ENCODE measurements around the gene PRPSAP2.

The PRPSAP2 gene

GRCh38 chr17:18964018-18964351 is 106.1 kb downstream of the PRPSAP2 start:
- DNase-seq: no peak

- no peak for DNase-seq
These were observed 106.6 kb downstream of the PRPSAP2 start for GRCh38 chr17:18964550-18964949.

DNA sequence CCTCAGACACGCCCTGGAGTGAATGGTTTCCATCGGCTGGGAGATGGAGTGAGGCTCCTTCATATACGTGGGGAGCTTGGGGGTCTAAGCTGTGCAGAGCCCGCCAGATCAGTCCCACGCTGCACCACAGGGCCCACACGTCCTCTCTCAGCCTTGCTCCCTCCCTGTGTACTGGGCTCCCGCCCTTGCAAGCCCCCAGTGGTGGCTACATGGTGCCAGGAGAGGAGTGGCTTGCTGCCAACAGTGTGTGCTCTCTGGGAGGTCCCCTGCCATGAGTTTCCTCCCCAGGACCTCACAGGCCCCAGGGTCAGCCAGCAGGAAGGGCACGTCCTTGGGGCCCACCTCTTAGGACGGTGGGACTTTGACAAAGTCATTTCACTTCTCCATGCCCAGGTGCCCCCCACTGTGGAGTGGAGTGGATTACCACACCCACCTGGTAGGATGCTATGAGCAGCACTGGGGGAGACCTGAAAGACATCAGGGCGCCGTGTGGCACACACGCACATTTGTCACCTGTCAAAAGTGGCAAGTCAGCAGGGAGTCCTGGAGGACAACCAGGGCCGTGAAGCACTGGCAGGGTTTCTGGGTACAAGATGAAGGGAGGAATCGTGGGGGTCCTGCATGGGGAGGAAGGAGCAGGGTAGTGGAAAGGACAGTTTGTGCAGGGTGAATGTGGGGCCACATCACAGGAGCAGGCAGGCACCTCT is 107.8 kb downstream of the PRPSAP2 start:
- no peak for DNase-seq

DNA sequence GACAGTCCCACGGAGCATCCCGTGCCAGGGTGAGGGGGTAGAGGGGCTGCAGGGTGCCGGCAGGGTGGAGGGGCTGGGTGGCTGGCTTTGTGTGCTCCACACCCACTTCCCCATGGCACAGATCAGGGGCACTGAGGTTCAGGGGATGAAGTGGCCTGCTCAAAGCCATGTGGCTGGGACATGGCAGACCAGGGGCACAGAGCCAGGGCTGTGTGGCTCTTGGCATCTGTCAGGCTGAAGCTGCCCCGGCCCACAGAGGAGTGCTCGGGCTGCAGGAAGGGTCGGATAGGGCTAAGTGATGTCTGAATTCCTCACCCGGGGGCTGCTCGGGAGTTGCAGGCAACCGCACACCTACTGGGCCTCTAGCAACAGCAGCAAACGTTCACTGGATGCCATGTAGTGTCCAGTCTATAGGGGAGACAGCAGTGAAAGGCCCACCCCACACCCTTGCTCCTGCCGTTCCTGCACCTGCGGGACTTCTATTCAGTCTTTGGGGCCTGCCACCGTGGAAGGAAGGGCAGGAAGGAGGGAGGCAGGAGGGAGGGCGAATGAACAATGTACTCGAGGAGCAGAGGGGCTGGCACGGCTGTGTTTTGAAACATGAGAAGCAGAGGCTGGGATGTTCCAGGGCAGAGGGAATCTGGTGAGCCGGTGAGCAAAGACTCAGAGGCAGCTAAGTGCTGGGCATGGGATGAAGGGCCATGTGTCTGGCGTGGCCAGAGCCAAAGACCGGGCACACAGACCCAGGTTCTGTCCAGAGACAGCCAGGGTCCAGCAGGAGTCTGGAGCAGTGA is 109.1 kb downstream of the PRPSAP2 start:
- DNase-seq: no peak

DNA sequence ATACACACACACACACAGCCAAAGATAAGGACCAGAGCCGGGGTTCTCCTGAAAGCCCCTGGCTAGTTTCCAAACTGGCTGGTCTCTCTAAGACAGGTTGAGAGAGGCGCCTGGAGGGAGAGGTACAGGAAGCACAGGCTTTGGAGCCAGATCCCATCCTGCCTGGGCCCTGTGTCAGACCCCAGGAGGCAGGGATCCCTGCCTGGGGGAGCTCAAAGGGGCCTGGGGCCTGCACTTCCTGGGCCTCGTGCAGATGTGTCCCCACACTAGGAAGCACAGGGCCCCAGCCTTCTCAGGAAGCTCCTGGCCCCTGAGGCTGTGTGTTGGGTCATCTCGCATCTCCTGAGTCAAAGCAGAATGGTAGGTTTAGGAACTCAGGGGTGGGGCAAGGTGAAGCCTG is 110.0 kb downstream of the PRPSAP2 start:
- no peak for DNase-seq

GRCh38 chr17:18968345-18968744 is 110.4 kb downstream of the PRPSAP2 start:
- DNase-seq: no peak

GRCh38 chr17:18968945-18969887 is 111.3 kb downstream of the PRPSAP2 start:
- no peak for DNase-seq

- no peak for DNase-seq
These were observed 112.9 kb downstream of the PRPSAP2 start for GRCh38 chr17:18970582-18971480.

DNA sequence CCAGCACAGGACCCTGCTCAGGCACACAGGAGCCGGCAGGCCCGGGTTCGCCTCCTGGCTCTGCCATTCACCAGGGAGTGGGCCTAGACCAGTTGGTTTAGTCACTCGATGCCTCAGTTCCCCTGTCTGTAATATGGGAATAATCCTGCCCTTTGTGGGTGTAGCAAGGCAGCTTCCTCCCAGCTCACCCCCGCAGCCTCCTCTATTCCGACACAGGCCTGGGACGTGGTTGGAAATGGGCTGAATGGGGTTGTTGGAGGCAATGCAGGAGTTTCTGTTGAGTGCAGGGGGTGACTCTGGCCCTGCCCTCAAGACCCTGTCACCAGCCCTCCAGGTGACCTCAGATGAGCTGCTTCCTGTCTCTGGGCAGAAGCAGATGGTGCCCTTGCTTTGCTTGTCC is 113.9 kb downstream of the PRPSAP2 start:
- DNase-seq: no peak

DNA sequence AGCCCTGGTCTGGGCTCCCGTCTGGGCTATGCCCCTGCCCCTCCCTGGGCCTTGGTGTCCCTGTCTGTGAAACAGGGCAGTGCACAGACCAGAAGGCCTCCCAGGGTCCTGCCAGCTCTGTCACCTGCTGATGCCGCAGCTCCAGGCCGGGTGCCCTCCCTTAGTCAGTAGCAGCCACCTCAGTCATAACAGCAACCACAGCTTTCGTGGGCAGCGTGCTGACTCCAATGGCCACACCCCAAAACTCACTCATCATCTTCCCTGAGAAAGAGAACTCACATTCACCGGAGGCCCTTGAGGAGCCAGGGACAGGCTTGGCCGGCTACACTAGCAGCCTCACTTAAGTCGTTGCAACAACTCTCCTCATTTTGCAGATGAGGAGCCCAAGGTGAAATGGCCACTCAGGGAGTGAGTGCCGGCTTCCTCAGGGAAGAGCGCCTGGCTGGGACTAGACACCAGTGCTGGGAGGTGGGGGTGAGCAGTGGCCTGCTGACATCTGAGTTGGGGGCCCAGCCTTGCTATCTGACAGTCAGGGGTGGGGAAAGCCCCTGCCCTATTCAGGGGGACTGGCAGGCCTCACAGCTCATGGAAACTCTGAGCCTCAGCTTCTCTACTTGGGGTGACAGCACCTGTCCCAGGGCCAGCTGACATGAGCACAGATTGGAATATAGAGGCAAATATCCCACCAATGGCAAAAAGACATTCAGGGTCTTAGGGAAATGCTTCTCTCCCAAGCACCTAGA is 116.6 kb downstream of the PRPSAP2 start:
- DNase-seq: no peak

DNA sequence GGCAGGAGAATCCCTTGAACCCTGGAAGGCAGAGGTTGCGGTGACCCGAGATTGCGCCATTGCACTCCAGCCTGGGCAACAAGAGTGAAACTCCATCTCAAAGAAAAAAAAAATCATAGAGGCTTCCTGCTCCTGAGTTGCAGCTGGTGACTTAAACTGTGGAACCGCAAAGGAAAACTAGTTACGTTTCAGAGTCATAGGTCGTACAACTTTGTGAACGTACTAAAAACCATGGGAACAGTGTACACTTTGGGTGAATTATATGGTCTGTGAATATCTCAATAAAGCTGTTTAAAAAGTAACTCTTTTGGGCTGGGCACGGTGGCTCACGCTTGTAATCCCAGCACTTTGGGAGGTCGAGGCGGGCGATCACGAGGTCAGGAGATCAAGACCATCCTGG is 117.7 kb downstream of the PRPSAP2 start:
- DNase-seq: no peak

DNA sequence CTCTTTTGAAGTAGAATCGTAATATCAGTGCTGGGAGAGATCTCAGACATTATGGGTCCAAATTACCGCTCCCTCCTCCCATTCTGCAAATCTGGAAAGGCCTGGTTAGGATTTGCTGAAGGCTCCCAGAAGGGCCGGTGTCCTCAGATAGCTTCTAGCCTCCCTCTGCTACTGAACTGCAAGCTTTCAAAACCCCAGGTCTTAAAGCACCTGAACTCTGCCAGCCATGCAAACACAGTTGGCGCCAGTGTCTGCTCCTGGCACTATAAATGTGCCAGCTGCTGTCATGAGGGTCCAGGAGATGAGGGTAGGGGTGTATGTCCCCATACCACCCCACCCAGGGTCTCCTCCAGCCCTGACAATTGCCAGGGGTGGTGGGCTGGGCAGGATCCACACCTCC is 118.3 kb downstream of the PRPSAP2 start:
- DNase-seq: no peak

GRCh38 chr17:18977021-18977420 is 119.1 kb downstream of the PRPSAP2 start:
- no peak for DNase-seq

GRCh38 chr17:18977646-18978045 is 119.7 kb downstream of the PRPSAP2 start:
- DNase-seq: no peak

DNA sequence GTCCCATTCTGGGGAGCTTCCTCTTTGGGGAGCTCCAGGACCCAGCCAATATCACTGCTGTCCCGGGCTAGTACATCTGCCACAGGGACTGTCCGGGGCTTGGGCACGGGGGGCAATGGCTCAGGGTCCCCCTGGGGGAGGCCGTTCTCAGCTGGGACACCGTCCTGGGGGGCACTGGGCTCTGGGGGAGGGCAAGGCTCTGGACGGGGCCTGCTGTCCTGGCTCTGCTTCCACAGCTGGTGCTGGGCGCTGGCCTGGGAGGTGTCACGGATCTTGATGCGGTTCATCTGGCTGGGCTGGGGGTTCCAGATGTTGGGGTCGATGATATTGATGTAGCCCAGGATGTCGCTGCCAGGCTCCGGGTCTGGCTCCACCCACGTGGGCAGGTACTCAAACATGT is 120.1 kb downstream of the PRPSAP2 start:
- no peak for DNase-seq

DNA sequence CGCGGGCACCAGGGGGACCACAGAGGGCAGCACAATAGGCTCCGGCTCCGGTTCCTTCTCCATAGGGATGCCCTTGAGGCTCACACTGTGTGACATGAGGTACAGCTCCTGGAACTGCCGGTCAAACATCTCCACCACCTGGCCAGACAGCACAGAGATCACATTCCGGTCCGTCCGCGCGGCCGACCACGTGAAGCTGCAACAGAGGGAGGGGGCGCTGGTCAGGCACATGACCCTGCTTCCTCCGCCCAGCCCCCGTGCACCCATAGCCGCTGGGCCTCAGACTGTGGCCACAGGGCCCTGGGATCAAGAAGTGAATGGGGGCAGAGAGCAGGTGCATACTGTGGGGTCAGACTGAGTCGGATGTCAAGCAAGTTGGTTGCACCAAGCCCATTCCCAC is 120.7 kb downstream of the PRPSAP2 start:
- no peak for DNase-seq

Data from activated CD8-positive, alpha-beta memory T cell treated with anti-CD3 and anti-CD28 coated beads, Interleukin-2, amount 50 U/mL, for 4 hours (primary cell).